ENCODE measurements around the gene HAUS3.

- TF ChIP-seq CTCF (tag by site-specific recombination; IDR thresholded peaks at IDR 0.05) (no peak), ZNF274 (IDR thresholded peaks at IDR 0.05; ENCODE audit: low read length) (no peak), ZNF274 (tag by site-specific recombination; IDR thresholded peaks at IDR 0.05; ENCODE audit: borderline replicate concordance) (no peak), ZNF571 (tag by site-specific recombination; IDR thresholded peaks at IDR 0.05) (no peak), PBX3 (CRISPR knock-in tag; IDR thresholded peaks at IDR 0.05) (no peak), ZNF174 (tag by site-specific recombination; IDR thresholded peaks at IDR 0.05) (no peak), ZNF449 (tag by site-specific recombination; IDR thresholded peaks at IDR 0.05) (no peak)
These were observed 17.8 kb upstream of the HAUS3 start for GRCh38 chr4:2259541-2260343.

All from HEK293 (cell line).